Chondrocyte (in vitro differentiated cells): ENCODE data around the gene GPC6. TPM values are rescaled to one million over a fixed set of nuclear protein-coding genes. Genes with fewer than 3 reads are reported as not detected.
"Not testable (repeated sequence)": the region's sequence is repeated elsewhere in the genome, so short reads cannot be mapped to it uniquely, and the experiment has no call there.

Experiments used
- DNase-seq: peaks from one replicate; pipeline ENCODE4 v3.0.0; 2021; ENCODE audit warnings: mixed read lengths, low spot score
- H3K27ac Mint-ChIP-seq: one replicate; pipeline ENCODE4 v1.8.0; 2021; ENCODE audit warnings: mild to moderate bottlenecking, moderate library complexity, mixed read lengths; ENCODE audit not compliant: unreplicated experiment
- H3K27me3 Mint-ChIP-seq: 2 replicates; pipeline ENCODE4 v1.8.0; 2021; ENCODE audit warnings: low read depth, mixed read lengths
- H3K36me3 Mint-ChIP-seq: 2 replicates; pipeline ENCODE4 v1.8.0; 2021; ENCODE audit warnings: low read depth, mixed read lengths
- H3K4me1 Mint-ChIP-seq: 2 replicates; pipeline ENCODE4 v1.8.0; 2021; ENCODE audit warnings: low read depth, mild to moderate bottlenecking, mixed read lengths
- H3K4me3 Mint-ChIP-seq: one replicate; pipeline ENCODE4 v1.8.0; 2021; ENCODE audit warnings: mild to moderate bottlenecking, moderate library complexity, mixed read lengths; ENCODE audit not compliant: unreplicated experiment
- H3K9me3 Mint-ChIP-seq: 2 replicates; pipeline ENCODE4 v1.8.0; 2021; ENCODE audit warnings: low read depth, mixed read lengths
- total RNA-seq: library from RNA; stranded (reverse); gene quantifications from 3 replicates; pipeline ENCODE4 v1.2.1, GENCODE V29; 2021
- TF ChIP-seq, protein P1 (sequence below): fragments of 200-600 bp; sonication (generic); IDR thresholded peaks from 2 replicates; pipeline ENCODE4 v1.5.0; 2021; ENCODE audit warnings: antibody characterized with exemption, mild to moderate bottlenecking, moderate library complexity

The GPC6 gene
- total RNA-seq, 1 donor from 2014 or later, result 76.1 TPM

DNA sequence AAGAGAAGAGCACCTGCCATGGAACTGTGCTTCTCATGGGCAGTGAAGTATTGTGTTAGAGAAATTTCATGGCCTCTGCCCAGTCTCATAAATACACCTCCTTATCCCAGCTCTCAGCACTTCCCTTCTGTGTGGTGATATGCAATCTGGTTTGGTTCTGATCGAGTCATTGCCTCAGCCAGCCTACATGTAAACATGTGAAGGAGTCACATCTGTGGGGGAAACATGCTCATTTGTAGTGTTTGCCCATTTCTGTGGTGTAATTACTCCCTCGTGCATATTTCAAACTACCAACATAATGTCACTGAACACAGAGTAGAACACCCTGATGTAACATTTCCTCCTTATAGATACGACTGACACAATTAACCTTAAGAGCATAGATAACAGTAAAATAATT is 1069.9 kb downstream of the GPC6 start:
- no peaks in the 10 kb centered on the region for H3K36me3 Mint-ChIP-seq

DNA sequence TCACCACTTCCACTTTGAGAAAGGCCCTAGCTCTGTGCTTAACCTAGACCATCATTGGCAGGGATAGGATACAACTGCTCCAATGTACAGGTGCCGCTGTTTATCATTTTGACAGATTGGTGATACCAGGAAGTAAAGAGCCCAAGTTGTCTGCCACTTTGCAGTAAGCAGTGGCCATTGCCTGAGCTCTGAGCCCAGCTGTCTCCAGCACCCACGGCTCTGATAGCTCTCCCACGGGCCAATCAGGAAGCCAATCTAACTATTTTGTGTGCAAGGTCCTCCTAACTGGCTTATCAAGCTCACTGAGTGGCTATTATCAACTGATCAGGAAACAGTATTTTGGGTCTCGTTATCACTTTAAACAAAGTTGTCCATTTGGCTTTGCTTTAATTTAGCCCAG is 1071.7 kb downstream of the GPC6 start:
- no peaks in the 10 kb centered on the region for H3K36me3 Mint-ChIP-seq
- H3K4me1 Mint-ChIP-seq, result peaks cover 1% of the 10 kb centered on the region
- no peak overlapping the region for H3K27ac Mint-ChIP-seq
- TF ChIP-seq, protein P1, sequence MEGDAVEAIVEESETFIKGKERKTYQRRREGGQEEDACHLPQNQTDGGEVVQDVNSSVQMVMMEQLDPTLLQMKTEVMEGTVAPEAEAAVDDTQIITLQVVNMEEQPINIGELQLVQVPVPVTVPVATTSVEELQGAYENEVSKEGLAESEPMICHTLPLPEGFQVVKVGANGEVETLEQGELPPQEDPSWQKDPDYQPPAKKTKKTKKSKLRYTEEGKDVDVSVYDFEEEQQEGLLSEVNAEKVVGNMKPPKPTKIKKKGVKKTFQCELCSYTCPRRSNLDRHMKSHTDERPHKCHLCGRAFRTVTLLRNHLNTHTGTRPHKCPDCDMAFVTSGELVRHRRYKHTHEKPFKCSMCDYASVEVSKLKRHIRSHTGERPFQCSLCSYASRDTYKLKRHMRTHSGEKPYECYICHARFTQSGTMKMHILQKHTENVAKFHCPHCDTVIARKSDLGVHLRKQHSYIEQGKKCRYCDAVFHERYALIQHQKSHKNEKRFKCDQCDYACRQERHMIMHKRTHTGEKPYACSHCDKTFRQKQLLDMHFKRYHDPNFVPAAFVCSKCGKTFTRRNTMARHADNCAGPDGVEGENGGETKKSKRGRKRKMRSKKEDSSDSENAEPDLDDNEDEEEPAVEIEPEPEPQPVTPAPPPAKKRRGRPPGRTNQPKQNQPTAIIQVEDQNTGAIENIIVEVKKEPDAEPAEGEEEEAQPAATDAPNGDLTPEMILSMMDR, result no peak
- no peak overlapping the region for H3K4me3 Mint-ChIP-seq
- no peaks in the 10 kb centered on the region for H3K9me3 Mint-ChIP-seq
- H3K27me3 Mint-ChIP-seq, result no peaks in the 10 kb centered on the region
- DNase-seq, result no peak

More for the DNA sequence above, 1069.9 kb downstream of the GPC6 start:
- Mint-ChIP-seq H3K4me3 (no peak overlapping the region), H3K27ac (no peak overlapping the region), H3K4me1 (peaks cover 6% of the 10 kb centered on the region), H3K27me3 (no peaks in the 10 kb centered on the region), H3K9me3 (no peaks in the 10 kb centered on the region)
- no peak for DNase-seq
- TF ChIP-seq, protein P1, result no peak

DNA sequence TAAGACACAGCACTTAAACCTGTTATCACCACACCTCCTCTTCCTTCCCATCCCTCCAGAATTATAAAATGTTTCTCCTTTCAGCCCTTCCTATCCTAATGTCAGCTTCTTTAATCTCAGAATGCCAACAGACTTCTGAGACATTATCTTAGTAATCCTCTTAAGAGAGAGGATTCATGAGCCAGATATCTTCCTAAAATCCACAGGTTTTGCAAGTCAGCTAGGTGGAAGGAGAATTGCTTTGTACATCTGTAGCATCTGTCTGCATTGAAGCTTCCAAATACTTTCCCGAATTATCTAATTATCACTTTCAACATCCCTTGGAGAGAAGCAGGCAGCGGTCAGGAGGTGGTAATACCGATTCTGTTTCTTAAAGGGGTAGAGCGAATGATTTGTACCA is 1073.8 kb downstream of the GPC6 start:
- Mint-ChIP-seq H3K27ac (no peak overlapping the region), H3K27me3 (no peaks in the 10 kb centered on the region), H3K4me3 (no peak overlapping the region), H3K36me3 (no peaks in the 10 kb centered on the region), H3K4me1 (peaks cover 22% of the 10 kb centered on the region), H3K9me3 (no peaks in the 10 kb centered on the region)
- TF ChIP-seq, protein P1, result no peak
- DNase-seq, result no peak

DNA sequence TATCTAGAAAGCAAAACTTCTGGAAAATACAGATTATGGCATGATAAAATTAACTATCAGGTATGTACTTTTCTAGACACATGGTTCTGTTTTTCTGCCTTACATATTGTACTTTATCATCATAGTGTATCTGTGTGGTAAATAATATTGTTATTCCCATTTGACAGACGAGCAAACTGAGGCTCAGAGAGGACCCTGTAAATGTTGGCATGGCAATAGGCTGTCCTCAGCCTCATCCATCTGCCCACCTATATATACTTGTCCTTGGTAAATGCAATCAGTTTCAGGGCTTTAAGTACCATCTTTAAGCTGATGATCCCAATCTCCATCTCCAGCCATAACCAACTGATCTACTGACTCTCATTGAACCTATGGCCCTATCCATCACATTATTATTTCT is 1074.9 kb downstream of the GPC6 start:
- Mint-ChIP-seq H3K27me3 (no peaks in the 10 kb centered on the region), H3K4me1 (peaks cover 32% of the 10 kb centered on the region), H3K36me3 (no peaks in the 10 kb centered on the region), H3K4me3 (no peak overlapping the region), H3K27ac (no peak overlapping the region), H3K9me3 (no peaks in the 10 kb centered on the region)
- DNase-seq, result no peak
- TF ChIP-seq, protein P1, result no peak

DNA sequence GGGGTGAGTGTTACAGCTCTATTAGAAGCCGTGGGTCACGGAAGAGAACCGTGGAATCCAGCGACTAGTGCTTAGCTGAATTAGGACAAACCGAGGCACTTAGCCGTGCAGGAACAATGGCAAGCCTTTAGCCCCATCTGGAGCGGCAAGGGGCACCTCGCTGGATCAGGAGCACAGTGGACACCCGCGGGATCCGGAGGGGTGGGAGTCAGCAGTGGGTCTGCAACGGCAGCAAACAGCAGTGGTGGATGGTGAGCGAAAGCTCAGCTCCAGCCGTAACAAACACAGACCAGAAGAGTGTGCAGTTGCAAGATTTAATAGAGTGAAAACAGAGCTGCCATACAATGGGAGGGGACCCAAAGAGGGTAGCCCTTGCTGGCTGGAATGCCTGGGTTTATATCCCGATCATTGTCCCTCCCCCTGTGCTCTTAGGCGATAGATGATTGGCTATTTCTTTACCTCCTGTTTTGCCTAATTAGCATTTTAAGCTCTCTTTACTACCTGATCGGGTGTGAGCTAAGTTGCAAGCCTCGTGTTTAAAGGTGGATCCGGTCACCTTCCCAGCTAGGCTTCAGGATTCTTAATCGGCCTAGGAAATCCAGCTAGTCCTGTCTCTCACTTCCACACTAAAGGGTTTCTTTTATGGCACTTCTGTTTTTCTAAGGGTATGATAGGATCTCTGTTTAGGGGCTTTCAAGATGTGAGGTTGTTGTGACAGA is 1076.4 kb downstream of the GPC6 start:
- H3K27me3 Mint-ChIP-seq, H3K4me3 Mint-ChIP-seq, H3K36me3 Mint-ChIP-seq, DNase-seq, H3K9me3 Mint-ChIP-seq, H3K27ac Mint-ChIP-seq: not testable (repeated sequence)
- H3K4me1 Mint-ChIP-seq, result peaks cover 36% of the 10 kb centered on the region

DNA sequence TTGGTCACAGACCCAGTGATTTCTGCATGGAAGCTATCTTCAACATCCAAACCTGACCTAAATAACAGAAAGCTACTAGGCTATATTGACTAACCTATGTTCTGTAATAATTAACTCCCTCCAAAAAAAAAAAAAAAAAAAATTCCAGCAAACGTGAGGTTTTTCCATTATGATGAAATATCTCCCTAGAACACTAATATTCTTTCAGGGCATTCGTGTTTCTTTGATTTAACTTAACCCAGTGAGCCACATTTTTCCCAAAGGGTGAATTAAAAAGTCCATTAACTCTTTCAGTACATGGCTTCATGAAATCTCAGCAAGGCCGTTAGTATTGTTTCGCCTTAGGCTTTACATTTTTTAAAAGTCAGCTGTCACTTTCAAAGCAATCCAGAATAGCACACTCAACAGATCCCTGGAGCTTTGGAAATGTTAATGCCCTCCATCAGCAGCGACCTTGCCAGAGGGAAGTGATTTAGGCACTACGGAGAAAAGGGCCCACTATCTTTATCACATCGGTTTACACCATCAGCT is 1077.1 kb downstream of the GPC6 start:
- Mint-ChIP-seq H3K9me3 (no peaks in the 10 kb centered on the region), H3K4me3 (no peak overlapping the region), H3K4me1 (peaks cover 43% of the 10 kb centered on the region), H3K27ac (no peak overlapping the region), H3K36me3 (no peaks in the 10 kb centered on the region), H3K27me3 (no peaks in the 10 kb centered on the region)
- TF ChIP-seq, protein P1, result no peak
- DNase-seq, result no peak
